HG03575 (cell line): ENCODE measurements around the gene ZCRB1.
A peak's percentile ranks its signal among the peaks of the same experiment; 100 is the strongest.
"Not testable (repeated sequence)": the region's sequence is repeated elsewhere in the genome, so short reads cannot be mapped to it uniquely, and the experiment has no call there.

ENCODE experiments used
- ATAC-seq: cut with Tn5 transposase; IDR thresholded peaks from one replicate; pipeline ENCODE4 v1.9.1; 2021; ENCODE audit not compliant: unreplicated experiment, insufficient number of reproducible peaks, low FRiP score; ENCODE audit errors: extremely low read depth

Gene ZCRB1, protein sequence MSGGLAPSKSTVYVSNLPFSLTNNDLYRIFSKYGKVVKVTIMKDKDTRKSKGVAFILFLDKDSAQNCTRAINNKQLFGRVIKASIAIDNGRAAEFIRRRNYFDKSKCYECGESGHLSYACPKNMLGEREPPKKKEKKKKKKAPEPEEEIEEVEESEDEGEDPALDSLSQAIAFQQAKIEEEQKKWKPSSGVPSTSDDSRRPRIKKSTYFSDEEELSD

DNA sequence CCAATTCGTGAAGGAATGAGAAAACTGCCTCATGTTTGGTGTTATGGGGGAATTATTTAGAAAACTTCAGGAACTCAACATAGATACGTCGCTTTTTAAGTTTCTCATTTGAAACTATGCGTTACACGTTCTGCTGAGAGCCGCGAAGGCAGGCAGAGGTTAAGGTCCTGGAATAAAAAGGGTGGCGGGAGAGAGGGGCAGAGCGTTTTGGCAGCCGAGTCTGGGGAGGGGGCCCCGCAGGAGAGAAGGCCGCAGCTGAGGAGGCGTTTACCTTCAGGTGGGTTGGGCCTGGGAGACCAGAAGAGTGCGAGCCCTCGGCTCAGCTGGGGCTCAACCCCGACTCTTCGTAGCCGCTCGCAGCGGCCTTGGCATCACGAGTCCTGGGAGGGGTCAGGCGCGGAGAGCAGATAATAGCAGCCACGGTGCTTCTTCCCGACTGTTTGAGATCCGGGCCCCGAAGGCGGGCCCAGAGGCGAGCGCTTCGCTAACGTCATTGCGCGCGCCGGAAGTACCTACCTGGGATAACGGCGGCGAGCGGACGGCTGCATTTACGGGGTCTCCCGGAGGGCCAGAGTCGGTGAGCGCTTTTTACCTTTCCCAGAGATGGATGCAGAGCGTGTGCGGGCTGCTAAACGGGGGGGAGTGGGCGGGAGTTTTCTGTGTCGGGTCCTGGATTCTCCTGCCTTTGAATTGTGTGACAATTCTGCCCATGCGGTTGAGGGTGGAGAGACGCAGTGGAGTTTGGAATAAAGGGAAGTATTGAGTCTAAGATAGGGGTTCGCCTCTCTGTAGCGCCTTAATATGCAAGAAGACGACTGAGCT is at the start of gene ZCRB1, which contains the start of gene PPHLN1:
Gene ZCRB1, minus strand, starts transcription at position 442 of the 822 bp plus-strand sequence. CDS start 1,992 bp downstream, outside the sequence.
Gene PPHLN1, plus strand, starts transcription at position 515 of the 822 bp plus-strand sequence. CDS start 9,736 bp downstream, outside the sequence.
- peak; percentile 56 for ATAC-seq

DNA sequence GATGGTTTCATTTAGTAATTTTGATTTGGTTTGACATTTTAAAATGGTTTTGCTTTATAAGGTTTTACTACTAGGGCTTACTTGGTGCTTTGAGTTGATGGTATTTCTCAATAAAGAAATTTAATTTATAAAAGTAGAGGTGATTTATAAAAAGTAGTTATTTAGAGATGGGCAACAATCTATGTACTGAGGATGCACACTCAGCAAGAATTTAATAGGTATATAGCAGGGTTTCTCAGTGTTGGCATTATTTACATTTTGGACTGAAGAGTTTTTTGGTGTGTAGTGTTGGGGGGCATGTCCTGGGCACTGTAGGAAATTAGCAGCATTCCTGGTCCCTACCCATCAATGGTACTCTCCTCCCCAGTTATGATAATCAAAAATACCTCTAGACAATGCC is 47.8 kb upstream of the ZCRB1 start:
- ATAC-seq, result no peak

DNA sequence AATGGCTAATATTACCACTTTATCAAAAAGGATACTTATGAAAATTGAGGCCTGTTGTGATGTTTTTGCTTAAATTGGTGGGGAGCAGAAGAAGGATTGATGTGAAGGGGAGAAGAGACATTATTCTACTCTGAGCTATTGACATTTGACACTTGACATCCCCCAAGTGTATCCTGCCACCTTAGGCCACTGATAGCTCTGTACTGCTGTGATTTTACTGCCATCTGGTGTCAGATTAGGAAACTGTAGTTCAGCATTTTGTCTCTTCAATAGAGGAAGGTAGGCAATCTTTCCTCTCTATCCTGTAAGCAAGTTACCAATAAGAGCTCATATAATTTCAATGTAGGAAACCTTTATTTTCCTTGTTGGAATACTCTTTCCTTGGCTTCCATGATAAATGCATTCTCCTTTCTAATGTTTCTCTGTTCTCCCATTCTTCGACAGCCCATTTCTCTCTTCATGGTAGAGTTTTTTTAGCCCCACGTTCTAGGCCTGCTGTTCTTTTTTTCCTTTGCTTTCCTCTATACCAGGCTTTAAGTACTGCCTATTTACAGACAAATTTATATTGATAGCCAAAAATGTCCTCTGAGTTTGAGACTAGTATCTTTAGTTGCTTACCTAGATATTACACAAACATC is 46.4 kb upstream of the ZCRB1 start:
- ATAC-seq, result peak; percentile 78

DNA sequence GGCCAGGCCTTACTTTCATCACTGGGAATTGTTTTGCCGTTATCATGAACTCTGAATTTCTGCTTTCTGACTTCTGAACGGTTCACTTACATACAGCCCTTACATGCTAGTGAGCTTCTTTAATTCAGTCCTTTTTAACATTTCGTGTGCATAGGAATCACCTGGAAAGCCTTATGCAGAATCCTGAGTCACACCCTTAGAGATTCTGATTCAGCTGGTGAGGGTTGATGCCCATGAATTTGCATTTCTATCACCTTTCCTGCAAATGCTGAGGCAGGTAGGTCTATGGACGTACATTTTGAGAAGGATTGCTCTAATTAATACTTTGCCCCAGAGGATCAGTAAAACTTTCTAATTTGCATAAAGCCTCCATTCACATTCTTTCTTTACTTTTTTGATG is 44.1 kb upstream of the ZCRB1 start:
- ATAC-seq, result no peak

DNA sequence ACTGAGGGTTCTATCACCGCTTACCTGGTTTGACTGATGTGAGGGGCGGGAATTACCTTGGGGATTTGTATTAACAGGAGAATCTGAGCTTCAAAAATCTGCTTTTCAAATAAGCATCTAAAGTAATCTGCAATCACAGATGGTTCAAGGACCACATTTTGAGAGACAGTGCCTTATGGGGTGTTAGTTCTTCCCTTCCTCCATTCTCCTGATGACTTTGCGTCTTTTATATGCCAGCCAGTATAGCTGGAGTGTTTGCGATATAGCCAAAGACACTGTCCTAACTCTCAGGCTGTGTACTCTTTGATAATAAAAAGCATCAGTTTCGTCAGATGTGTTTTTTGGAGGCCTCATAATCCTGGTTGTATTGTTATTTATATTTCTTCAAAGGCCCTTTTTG is 39.6 kb upstream of the ZCRB1 start:
- no peak for ATAC-seq

DNA sequence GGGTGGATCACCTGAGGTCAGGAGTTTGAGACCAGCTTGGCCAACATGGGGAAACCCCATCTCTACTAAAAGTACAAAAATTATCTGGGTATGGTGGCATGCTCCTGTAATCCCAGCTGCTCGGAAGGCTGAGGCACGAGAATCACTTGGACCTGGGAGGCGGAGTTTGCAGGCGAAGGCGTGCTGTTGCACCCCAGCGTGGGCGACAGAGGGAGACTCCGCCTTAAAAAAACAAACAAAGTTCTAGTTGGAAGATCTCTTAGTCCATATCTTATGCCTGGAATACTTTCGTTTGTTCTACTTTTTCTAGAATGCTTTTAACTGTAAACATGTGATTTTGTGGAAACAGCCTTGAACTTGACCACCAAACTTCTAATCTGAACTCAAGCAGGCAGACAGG is 38.8 kb upstream of the ZCRB1 start:
- ATAC-seq, result no peak

DNA sequence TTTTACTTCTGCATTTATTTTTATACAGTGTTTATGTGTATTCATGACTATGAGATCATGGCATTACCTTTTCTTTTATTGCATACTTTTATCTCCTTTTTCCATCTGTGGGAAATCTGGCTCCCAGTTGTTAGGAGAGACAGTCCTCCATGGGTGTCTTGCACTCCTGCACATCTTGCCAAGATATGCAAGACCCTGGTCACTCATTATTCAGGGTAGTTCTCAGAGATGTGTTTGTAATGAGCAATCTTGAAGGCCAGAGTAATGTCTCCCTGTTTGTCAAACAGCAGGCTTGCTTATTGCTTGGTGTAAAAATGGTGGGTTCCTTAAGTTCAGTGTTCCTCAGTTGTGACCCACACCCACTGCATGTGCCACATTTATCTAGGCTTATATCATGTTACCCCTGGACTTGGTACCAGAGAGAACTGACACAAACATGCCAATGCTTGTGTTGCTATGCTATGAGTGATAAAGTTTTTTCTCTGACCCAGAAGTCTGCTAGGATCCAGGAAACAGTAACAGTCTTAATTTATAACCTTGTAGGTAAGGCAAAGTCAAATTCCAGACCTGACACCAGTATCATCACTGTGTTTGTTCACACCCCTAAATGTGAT is 36.9 kb upstream of the ZCRB1 start:
- no peak for ATAC-seq

DNA sequence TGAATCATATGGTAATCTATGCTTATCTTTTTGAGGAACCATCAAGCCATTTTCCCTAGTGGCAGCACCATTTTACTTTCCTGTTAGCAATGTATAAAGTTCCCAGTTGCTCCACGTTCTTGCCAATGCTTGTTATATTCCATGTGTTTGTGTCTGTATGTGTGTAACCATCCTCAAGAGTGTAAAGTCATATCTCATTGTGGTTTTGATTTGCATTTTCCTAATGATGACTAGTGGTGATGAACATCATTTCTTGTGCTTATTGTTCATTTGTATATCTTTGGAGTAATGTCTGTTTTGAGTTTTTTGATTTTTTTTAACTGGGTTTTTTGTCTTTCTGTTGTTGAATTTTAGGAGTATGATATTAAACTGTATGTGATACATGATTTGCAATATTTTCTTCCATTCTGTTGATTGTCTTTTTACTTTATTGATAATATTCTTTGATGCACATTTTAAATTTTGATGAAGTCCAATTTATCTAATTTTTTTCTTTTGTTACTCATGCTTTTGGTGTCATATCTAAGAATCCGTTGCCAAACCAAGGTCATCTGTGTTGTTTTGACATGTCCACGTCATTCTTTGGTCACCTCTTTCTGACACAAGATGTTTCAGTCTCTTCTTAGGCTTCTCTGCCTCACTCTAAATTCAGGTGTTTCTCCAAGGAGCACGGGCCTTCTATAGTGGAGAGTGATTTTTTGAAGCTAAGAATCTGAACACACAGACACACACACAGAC is 36.2 kb upstream of the ZCRB1 start:
- ATAC-seq, result no peak

DNA sequence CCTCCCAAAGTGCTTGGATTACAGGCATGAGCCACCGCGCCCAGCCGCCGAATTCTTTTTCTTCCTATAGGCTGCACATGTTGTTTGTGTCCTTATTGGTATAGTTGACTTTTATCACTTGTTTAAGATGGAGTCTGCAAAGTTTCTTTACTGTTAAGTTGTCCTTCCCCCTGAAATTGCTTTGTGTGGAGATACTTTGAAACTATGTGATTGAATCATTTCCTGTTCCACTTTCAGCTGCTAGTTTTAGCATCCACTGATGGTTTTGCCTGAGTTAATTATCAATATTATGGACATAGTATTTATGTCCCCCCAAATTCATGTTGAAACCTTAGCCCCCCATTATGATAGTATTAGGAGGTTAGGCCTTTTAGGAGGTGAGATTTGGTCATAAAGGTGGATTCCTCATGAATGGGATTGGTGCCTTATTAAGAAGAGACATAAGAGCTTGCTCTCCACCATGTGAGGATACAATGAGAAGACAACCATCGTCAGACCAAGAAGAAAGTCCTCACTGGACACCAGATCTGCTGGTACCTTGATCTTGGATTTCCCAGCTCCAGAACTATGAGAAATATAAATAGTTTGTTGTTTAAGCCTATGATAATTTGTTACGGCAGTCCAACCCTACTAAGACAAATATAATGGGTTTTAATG is 35.0 kb upstream of the ZCRB1 start:
- ATAC-seq, result no peak

DNA sequence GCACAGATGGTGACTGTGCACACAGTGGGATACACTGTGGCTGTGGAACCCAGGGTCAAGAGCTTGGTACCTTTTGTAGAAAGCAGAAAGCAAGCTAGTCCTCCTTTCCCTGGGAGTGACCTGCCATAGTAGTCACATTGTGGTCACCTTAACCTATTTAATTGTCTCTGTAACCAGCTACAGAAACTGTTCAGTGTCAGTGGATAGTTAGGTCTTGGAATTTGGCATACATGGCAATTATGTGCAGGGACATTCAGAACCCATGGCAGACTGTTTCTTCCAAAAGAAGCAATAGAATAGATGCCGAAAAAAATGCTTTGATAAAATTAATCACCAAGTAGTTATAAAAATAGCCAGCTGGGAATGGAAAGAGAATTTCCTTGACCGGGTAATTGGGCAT is 30.4 kb upstream of the ZCRB1 start:
- ATAC-seq, result no peak

DNA sequence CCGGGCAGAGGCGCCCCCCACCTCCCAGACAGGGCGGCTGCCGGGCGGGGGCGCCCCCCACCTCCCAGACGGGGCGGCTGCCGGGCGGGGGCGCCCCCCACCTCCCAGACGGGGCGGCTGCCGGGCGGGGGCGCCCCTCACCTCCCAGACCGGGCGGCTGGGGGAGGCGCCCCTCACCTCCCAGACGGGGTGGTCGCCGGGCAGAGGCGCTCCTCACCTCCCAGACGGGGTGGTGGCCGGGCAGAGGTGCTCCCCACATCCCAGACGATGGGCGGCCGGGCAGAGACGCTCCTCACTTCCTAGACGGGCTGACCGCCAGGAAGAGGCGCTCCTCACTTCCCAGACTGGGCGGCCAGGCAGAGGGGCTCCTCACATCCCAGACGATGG is 24.1 kb upstream of the ZCRB1 start:
- not testable (repeated sequence) for ATAC-seq

DNA sequence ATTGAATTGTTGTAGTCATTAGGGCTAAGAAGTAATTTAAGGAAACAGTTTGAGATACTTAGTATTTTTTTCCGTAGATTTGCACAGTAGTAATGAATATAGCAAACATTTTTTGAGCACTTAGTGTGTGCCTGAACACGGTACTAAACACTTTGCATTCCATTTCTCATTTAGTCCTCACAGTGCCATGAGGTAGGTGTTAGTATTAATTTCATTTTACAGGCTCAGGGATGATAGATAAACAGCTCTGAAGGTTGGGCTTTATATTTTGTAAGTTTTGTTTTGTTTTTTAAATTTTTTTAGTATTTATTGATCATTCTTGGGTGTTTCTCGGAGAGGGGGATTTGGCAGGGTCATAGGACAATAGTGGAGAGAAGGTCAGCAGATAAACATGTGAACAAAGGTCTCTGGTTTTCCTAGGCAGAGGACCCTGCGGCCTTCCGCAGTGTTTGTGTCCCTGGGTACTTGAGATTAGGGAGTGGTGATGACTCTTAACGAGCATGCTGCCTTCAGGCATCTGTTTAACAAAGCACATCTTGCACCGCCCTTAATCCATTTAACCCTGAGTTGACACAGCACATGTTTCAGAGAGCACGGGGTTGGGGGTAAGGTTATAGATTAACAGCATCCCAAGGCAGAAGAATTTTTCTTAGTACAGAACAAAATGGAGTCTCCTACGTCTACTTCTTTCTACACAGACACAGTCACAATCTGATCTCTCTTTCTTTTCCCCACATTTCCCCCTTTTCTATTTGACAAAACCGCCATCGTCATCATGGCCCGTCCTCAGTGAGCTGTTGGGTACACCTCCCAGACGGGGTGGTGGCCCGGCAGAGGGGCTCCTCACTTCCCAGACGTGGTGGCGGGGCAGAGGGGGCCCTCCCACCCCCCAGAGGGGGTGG is 23.5 kb upstream of the ZCRB1 start:
- not testable (repeated sequence) for ATAC-seq

DNA sequence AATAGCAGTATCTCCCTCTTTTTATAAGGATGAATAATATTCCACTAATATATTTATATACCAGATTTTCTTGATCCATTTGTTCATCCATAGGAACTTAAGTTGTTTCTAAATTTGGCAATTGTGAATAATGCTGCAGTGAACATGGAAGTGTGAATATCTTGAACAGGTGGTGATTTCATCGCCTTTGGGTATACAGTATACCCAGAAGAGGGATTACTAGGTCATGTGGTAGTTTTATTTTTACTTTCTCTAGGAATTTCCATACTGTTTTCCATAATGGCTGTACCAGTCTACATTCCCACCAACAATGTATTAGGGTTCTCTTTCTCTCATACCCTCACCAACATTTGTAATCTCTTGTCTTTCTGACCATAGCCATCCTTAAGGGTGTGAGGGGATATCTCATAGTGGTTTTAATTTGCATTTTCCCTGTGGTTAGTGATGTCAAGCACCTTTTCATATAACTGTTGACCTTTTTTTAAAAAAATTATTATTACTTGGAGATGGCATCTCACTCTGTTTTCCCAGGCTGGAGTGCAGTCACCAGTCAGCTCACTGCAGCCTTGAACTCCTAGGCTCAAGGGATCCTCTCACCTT is 20.6 kb upstream of the ZCRB1 start:
- ATAC-seq, result no peak

DNA sequence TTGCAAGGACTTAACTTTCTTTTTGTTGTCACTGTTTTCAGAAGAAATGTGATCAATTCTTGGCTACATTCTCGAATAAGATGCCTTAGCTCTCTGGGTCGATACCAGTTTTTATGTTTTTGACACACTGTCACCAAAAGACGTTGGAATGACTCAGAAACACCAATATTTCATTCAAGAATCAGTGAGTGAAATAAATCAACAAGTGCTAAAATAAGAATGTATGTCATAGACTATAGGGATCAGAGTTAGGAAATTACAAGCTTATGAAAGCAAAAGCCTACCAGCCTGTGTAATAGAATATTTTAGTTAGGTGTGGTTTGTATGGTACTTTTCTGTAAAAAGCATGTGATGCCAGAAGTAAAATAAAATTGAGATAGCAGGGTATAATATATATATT is 17.8 kb upstream of the ZCRB1 start:
- no peak for ATAC-seq

DNA sequence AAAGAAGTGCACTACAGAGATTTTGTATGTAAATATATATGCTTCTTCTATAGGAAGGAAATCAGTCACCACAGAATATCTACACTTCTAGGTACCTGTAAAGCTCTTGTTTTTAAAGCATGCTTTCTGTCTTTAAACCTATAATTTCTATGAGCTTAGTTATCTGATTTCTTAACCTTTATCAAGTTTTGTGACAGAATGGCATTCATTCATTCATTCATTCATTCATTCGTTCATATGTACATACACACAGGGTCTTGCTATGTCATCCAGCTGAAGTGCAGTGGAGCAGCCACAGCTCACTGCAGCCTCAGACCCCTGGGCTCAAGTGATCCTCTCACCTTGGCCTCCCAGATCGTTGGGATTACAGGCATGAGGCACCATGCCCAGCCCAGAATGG is 16.1 kb upstream of the ZCRB1 start:
- no peak for ATAC-seq

DNA sequence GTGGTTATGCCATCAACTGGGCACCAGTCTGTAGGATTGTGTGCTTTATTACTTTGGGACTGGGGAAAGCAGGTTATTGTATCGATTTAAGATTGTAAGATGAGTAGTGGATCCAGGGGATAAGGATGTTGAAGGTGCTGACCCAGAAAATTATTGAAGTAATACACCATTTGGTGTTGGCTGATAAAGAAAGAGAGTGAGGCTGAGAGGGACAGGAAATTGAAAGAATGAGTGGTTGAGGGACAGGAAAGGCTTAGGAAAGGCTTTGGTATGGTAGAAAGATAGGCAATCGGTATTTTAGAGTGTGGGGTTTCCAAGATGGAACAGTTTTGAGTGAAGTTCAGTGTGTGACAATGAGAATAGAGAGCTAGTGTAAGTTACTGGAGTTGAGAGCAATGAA is 12.4 kb upstream of the ZCRB1 start:
- ATAC-seq, result no peak

DNA sequence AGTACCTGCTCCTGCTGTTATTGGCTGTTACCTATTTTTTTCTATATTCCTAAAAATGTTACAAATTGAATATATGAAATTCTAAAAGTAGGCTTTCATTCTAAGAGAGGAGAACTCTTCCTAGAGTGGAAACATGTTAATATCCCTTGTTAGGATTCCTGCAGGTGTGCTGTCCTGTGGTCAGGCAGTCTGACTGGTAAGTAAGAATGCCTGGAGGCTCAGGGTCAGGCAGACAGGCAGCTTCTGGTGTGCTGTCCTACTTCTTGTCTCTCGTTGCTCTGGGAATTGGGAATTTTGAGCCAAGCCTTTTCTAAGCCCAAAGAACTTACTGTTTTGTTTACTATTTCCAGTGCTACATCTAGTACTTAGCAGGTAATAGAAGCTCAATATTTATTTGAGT is 10.4 kb upstream of the ZCRB1 start:
- no peak for ATAC-seq
